Stimulated activated CD4-positive, alpha-beta T cell treated with anti-CD3 and anti-CD28 coated beads, Interleukin-4, amount 100 ng/mL, for 4 hours (primary cell): Measurements from ENCODE around the gene MON2.
A peak's percentile ranks its signal among the peaks of the same experiment; 100 is the strongest.

Experiments
- DNase-seq, 2 experiments: peaks; one replicate each; pipeline ENCODE4 v3.0.0-alpha.2; 2020

The MON2 gene

DNA sequence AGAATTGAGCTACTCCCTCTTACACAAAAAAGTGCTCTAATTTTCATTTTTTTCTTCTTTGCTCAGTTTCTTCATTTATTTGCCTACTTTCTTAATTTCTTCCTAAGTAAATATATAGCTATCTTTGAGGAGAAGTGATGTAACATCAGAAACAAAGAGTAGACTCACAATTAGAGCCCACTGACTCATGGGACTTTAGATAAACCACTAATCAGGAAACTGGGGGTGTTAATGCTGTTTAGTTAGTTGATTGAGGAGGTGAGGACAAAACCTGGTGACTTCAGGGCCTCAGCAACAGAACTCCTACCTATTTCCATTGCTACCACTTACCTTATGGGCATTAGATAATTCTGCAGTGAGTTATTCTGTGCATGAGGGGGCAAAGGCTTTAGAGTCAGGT, 151.7 kb downstream of the MON2 start:
- no peak for DNase-seq

DNA sequence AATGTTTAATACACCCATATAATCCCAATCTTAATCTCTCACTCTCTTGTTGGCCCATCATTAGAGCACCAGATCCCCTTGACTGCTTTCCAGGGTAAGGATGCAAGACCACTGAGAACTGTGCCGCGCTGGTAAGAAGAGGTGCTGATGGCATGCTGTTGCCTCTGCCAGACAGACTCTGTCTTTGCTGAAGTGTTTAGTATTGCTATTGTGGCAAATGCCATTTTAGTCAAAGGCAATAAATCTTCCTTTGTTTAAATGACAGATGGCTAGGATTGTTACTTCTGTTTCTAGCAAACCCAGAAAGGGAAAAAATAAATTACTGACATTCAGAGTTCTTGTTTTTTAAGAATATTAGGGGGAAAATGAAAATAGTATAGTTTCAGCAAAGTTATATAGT, 152.3 kb downstream of the MON2 start:
- DNase-seq, result no peak

DNA sequence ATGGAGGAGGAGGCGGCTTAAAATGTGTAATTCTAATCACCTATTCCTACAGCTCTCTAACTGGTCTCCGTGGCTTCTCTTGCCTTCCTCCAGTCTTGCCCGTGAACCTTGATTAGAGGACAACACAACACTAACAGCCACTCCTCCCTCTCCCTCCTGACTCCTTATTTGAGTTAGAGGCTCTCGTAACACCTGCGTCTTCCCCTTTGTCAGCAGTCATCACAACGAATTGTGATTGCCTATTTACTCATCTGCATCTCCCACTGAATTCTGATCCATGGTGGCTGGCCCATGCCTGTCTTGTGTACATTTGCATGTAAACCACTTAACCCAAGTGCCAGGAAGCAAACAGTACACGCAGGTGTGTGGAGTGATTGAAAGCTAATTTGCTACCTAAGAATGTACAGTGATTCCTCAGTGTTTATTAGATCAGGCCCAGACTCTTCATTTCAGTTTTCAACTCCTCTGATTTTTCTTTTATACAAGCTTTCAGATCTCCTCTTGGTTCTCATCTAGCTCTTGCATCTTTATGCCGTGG, 154.5 kb downstream of the MON2 start:
- no peak for DNase-seq

DNA sequence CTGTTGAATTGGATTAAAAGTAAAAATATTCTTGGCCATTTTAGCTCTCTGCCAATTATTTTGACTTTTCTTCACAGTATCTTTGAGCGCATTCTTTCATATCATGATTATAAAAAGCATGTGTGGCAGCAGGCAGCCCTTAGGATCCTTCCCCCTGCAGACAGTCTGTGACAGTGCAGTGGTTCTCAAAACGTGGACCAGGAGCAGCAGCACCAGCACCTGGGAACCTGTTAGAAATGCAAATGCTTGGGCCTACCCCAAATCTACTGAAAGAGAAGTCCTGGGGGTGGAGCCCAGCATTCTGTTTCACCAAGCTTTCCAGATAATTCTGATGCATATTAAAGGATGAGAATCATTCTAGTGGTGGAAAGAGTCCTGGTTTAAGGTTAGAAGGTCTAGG, 155.6 kb downstream of the MON2 start:
- no peak for DNase-seq

DNA sequence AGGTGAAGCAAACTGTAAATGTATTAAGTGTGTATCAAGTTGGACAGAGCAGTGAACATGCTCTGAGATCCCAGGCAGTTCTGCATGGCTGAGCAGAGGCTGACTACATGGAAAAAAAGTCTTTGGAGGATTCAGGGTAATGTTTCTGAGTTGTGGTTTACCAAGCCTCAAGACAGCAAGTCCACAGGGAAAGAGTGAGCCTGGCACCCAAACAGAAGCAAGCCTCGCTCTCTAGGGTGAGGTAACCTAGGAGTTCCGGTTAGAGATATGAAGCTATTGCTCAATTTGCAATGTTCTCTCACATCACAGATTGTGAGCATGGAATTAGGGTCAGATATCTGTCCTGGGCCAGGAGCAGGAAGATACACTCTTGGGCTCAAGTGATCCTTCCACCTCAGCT, 158.6 kb downstream of the MON2 start:
- no peak for DNase-seq

DNA sequence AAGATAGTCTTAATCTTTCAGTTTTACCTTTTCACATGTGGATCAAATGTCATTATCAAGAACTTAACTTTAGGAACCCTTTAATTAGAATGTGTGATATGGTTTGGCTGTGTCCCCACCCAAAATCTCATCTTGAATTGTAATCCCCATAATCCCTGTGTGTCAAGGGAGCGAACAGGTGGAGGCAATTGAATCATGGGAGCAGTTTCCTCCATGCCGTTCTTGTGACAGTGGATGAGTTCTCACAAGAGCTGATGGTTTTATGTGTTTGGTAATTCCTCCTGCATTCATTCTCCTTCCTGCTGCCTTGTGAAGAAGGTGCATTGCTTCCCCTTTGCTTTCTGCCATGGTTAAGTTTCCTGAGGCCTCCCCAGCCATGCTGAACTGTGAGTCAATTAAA, 160.6 kb downstream of the MON2 start:
- no peak for DNase-seq

DNA sequence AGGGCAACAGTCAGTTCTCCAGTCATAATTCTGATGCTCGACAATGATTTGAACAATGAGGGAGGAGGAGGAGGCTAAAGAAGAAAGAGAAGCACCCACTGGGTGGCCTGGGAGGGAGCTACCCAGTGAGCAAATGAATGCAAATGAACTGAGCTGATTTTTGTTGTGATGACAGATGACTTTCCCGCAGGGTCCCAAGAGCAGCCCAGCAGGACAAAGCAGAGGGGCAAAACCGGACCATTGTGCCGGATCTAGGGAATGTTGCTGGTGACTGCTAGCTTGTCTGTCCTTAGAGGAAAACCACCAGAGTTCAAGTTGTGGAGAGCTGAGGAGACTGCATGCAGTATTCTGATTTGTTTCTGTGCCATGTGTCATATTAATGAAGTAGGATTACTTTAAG, 162.8 kb downstream of the MON2 start:
- DNase-seq, result no peak

DNA sequence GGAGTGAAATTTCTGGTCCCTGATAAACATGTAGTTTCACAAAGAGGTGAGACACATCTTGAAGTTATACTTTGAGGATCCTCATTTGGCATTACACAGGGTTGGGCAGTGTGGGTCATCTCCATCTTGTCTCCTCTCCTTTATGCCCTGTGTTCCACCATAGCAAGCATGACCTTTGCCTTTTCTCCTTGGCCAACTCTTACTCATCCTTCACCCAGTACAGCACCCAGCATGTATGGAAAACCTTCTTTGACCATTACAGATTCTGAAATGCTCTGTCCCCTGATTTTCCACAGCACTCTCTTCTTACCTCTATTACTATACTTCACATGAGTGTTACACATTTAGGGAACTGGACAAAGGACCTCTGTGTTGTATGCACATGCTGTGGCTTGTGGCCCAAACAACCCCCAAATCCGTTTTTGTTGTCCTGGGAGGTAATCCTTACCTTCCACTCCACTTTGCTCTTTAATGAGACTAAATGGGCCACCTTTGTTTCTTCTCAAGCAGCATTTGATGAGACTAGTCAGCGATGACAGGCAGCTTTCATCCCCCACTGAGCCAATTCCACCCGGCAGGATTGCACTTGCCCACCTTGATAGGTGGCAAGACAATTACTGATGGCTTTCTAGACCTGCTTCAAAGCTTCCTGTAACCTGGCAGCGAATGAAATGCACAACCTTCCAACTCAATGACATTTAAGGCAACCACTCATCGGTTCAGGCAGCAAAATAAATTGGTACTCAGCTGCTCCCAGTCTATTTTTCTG, 163.5 kb downstream of the MON2 start:
- no peak for DNase-seq

DNA sequence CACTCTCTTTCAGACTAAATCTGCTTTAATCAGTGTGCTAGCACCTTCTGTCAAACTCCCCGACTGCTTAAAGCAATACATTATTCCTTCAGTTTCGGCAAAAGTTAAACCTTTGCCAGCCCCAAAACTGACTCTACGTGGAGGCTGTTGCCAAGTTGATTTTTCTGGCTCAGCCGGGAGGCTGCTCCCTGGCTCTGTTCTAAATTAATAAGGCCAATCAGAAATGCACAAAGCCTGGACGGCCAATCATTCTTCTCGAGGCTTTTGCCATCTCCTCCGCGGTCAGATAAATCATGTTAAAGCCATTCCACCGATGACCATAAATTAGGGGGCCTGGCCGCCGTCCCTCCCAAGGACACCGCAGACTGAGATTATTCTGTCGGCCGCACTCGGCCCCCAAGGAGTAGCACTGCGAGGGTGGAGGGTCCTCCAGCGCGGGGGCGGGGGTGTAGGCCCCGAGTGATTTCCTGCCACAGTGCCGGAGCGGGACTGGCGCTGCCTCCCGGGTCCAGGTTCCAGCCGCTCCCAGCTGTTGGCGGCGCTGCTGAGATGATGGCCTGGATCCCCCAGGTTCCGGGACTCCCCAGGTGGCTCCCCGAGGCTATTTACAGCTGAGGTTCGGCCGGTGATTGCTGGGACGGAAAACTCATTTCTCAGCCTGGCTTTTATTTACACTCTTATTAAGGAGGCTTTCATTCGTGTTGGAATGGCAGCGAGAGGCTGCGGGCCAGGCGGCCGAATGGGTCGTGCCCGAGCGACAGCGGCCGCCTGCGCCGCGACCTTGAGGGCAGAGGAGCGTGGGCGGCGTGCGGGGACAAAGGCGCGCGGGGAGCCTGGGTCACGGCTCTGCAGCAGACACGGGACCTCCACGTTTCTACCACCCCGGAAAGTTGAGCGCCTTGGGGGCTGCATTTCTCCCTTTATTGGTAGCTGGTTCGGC, 165.1 kb downstream of the MON2 start:
- DNase-seq, result peak in 1 of 2 experiments; percentile 9

DNA sequence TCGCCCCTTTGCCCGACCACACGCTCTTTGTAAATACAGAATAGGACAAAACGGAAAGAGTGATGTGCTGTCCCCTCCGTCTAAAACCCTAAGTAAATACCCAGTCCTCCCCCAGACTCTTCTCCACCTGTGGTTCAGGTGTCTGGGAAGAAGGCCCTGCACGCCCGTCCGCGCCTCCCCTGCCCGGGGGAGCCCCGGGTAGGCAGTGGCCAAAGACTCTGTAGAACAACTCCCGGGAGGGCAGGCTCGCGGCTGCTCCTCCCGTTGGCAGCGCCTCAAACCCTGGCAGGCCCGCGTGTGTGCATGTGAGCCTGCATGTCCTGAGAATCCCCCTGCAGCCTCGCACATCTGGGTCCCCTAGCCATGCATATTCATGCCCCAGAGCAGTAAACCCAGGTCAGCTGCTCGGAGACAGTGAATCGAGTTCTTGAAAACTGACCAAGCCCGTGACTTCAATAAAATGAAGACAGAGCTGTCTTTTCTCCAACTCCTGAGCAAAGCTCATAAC, 165.8 kb downstream of the MON2 start:
- no peak for DNase-seq

DNA sequence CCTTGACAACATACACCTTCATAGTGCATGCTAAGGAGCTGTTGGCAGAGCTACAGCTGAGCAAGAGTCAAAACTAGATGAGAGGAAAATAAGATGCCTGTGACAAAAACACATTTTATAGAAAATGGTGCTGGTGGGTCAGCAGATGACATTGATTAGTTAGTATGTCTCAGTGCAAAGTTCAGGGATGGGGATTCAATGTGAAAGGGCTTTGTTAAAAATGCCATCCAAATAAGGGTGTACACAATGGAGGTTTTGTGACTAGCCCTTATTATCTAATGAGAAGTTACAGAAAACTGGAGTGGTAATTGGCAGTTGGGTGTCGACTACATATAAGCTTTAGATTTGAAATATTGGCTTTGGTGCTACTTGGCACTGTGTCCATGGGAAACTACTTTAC, 169.0 kb downstream of the MON2 start:
- no peak for DNase-seq

DNA sequence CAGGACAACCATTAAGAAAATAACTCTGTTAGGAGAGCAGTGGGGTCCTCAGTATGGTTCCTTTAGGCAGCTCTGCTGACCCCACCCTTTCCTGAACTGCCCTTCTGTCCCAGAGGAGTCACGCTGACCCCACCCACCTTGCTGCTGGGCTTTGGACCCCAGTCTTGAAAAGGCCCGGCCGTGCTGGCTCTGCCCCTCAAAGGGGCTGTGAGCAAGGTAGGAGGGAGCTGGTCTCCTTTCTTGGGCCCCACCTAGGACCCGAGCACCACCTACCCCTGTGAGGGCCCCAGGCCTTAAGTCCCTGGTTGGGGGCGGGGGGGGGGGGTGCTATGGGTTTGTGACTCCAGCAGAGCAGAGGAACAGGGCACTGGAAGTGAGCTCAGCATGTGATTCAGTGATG, 171.1 kb downstream of the MON2 start:
- DNase-seq, result no peak

DNA sequence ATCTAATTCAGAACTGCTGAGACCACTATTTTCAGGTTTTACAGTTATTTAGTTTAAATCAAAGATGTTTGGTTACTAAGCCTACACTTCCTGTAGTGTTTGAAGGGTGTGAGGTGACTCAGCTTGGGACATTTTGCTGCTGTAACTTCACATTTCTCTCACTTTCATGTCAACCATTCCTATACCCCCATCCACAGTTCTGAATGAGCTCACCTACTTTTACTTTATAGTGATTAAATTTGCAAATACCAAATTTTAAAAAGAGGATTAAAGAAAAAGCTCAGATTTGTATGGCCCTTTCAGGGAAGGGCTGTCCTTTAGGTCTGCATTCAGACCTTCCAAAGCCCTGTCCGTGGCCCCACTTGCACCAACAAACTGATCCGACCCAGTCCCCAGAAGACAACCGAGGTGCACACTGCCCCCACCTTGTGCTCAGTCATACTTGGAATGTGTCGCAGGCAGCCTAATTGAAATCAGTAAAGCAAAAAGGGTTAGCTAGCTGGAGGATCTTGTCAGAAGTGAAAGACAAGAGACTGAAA, 174.4 kb downstream of the MON2 start:
- peak; percentile 12 to 31 for DNase-seq

DNA sequence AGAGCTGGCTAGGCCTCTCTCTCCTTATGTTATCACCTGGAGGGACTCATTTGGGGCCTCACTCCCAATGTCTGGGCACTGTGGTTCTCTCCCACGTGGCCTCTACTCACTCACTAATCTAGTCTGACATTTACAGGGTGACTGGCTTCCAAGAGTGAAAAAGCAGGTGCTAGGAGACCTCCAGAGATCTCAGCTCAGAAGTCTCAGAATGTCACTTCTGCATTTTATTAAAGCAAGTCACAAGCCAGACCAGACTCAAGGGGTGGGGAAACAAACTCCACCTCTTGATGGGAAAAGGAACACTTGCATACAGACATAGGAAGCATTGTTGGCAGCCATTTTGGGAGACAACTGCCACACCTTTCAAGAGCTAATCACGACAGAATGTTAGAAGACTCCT, 175.9 kb downstream of the MON2 start:
- no peak for DNase-seq

DNA sequence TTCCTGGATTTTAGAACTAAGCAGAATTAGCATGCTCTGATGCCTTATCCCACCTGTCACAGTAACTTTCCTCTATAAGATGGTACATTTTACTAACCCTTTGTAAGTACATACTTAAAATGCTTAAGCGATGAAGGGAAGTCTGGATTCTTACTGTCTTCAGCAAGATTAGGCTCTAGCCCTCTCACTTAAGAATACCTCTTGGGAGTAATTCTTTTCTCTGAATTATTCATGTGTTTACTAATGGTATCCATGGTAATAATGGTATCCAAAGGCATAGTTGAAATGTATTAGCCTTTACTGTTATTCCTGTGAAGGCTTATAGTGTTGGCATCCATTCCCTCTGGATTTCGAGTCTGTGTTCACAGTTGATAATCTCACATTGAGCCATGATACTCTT, 176.9 kb downstream of the MON2 start:
- DNase-seq, result no peak

DNA sequence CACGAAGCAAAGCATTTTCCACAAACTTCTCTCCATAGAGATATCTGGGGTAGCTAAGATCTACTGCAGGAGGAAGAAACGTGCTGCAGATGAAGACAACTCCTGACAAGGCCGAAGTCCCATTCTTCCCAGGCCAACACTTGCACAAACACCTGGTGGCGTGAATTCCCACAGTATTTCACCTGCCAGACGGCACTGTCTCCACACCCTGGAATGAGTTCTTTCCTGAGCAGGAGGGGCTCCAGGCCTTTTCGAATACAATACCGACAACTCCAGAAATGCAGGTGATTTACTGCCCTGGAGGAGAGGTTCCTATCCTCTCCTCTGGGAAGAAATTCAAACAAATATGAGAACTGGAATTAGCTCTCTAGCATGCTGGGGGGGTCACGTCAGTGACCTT, 179.9 kb downstream of the MON2 start:
- no peak for DNase-seq

DNA sequence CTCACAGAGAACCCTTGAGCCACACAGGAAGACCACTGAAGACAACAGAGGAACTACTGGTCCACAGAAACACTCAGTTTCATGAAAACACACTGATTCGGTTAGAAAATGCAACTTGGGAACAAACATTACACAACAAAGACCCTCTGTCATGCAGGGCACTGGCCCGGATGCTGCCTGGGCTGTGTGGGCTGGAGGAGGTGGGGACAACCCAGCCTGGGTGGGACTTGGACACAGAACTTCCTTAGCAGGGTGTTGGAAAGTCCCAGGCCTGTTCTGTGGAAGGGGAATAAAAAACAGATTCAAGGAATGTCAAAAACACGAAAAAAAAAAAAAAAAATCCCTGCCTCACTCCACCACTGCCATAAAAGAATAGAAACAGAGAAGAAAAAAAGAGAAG, 181.0 kb downstream of the MON2 start:
- no peak for DNase-seq

DNA sequence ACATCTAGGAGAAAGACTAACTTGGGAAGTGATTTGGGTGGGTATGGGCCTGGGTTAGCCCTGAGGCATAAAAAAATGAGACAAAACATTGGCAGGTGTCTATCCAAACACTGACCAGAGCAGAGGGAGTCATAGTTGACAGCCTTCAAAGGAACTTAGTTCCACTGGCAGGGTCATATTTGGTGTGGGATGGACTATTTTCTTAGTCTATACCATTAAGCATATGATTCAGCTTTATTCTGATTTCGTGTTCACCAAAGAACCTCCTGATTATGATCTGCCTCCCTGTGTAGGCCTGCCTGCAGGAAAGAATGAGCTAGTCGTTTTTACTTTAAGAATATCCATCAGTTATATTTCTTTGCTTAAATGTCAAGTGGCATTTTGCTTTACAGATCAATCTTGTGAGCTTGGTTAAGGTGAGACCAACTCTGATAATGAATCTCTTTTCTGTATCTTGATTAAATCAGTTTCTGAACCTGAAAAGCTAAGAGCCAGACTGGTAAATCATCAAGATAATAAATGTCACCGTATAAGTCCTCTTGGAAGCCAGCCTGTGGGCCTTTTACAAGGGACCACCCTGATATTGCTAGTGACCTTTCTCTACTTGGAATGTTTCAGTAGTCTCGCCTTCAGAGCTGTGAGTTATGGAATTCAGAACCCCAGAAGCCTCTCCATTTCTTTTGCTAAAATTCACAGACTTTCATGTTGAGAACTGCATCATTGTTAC, 182.9 kb downstream of the MON2 start:
- DNase-seq, result no peak
